GM18508 (cell line): Measurements from ENCODE around the gene GNG12.

Experiments
- ATAC-seq: cut with Tn5 transposase; IDR thresholded peaks from one replicate; pipeline ENCODE4 v1.9.1; 2021; ENCODE audit warnings: moderate number of reproducible peaks; ENCODE audit not compliant: insufficient read depth, unreplicated experiment

GNG12 gene

DNA sequence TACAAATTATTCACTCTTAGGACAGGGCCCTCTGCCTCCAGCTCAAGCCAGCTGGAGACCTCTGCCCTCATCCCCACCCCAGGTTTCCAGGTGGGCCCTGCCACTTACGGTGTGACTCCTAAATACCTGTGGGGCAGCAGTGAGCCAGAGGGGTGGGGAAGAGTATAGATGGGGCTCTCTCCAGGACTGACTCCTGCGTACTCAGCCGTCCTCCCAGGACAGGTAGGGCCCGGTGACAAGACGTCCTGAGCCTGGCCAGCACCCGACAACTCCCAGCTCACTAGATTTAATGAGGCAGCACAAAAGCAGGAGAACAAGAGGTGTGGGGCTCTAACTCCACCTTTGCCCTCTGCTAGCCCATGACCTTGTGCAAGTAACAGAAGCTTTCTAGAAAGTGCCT lies 16.8 kb downstream of the GNG12 start:
- ATAC-seq = no peak

DNA sequence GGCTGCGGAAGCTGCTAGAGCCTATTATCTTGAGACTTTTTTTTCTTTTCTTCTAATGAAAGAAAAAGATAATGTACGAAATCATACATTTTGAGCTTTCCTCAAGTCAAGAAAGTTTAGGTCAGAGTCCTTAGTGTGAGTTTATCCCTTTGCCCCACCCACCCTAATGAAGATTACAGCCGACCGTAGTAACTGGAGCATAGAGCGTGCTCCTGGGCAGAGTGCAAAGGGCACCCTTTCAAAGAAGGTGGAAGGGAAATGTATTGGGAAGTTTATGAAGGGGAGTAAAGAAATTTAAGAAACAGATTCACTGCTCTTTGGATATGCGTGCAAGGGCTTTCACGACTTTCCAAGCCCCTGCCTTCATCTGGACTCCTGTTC lies 17.2 kb downstream of the GNG12 start:
- no peak for ATAC-seq

DNA sequence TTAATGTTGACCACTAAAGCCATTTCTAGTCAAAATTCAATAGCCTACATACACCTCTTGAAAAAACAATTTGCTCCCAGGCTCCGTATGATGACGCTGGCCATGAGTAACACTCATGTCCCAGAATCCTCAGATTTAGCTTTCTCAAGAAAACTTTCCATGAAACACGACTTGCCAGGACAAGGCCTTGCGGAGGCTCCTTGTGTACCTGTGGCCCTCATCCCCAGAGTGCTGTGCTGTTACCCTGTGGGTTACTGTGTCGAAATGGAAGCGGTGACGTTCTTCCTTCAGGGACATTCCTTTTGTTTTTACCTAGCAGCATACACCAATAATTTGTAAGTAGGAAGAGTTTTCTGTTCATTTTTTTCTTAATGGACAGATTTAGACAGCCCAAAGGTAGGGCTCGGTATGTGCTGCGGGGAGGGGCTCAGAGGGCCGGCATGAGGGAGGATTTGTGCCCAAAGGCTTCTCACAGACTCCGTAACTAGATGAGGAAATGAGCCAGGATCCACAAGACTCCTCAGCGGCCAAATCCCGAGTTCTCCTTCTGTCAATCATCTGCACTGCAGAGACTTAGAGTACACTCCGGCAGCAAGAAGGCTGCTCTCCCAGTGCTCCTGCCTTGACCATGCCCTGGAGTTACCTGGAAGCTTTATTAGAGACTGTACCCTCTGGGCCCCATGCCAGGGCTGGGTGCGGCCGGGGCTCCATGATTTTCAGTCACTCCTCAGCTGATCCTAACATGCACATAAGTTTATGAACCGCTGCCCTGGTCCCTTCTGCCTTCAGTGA lies 17.8 kb downstream of the GNG12 start:
- no peak for ATAC-seq

DNA sequence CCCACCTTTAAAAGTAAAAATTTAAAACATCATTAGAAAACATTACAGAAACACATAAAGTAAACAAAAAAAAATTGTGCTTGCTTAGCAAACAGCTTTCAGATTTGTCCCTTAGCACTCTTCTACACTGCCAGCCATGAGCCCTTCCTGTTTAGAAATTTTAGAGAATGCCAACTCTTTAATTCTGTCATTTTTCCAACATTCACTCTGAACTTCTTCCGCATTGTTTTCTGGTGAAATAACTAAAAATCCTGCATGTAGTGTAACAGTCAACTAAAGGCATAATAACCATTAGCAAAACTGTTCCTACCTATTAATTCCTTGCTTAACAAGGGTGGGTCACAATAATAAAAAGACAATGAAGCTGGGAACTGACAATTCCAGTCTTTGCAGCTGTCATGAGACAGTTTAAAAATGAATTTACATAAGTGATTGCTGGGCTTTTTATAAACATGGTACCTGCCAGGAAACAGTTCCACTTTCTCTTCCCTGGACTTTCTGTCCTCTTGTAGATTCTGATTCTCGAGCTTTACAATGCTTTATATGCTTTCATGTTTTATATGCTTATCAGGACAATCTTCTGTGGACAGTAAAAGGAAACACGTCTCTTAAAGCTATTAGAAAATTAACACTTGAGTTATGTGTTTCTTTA lies 19.0 kb downstream of the GNG12 start:
- no peak for ATAC-seq

DNA sequence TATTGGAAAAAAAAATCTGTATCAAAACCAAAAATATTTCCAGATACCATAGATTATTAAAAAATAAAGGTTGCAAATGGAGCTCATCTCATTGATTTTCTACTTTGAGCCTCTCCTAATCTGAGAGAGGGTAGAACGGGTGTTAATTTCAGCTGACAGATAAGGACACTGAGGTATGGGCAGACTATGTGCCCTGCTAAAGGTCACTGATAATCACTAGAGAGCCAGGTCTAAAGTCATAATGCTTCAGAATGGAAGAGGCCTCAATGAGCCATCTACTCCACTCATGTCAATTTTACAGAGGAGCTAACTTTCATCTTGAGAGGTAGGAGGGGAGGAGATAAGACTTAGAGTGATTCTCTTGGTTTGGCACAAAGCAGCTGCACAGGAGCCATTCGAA lies 21.0 kb downstream of the GNG12 start:
- no peak for ATAC-seq

DNA sequence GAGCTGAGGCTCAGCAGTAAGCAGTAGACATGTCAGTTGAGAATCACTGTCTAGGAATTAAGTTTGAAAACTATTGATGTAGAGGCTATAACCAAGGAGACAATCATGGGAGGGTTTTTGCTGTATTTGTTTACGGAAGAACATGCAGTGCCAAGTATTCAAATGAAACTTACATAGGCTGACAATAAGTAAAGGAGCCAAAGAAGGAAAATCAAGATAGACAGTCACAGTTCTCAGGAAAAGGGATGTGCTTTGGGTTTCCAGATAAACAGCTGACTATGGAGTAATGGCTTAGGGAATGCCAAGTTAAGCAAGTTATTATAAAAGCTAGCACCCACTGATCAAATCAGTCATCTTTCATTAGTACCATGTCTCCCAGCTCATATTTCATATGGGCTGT lies 21.5 kb downstream of the GNG12 start:
- no peak for ATAC-seq

DNA sequence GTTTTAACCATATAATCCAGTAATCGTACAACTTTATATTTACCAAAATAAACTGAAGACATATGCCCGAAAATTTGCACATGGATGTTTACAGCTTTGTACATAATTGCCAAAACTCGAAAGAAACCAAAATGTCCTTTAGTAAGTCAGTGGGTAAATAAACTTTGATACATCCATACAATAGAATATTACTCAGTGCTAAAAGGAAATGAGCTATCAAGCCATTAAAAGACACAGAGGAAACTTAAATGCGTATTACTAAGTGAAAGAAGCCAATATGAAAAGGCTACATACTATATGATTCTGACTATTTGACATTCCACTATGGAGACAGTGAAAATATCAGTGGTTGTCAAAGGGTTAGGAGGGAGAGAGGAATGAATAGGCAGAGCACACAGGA lies 23.4 kb downstream of the GNG12 start:
- no peak for ATAC-seq

DNA sequence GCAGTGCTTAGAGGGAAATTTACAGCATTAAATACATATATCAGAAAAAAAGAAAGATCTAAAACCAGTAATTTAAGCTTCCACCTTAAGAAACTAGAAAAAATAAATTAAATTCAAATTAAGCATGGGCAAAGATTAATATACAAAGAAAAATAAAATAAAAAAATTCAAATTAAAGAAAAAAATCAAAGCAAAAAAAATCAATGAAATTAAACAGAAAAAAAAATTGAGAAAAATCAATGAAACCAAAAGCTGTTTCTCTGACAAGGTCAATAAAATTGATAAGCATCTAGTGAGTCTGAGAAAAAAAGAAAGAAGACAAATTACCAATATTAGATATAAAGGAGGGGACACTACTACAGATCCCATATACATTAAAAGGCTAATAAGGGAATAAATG lies 26.0 kb downstream of the GNG12 start:
- ATAC-seq = no peak

DNA sequence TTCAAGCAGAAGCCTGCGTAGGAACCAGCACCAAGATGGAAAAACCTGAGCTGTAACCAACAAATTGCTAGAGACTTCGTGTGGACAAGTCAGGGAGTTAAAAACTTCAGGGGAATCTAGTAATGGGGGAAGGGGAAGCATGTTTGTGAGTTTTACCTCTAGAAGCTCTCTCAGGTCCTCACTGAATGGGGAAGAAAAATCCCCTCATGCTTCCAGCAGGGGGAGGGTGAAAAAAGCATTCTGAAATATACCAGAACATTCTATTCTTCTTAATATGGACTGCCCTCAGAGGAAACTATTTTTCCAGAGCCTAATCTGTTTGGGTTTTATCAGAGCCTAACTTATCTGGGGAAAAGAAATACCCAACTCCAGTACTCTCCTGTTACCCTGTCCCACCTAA lies 28.6 kb downstream of the GNG12 start:
- ATAC-seq = no peak

DNA sequence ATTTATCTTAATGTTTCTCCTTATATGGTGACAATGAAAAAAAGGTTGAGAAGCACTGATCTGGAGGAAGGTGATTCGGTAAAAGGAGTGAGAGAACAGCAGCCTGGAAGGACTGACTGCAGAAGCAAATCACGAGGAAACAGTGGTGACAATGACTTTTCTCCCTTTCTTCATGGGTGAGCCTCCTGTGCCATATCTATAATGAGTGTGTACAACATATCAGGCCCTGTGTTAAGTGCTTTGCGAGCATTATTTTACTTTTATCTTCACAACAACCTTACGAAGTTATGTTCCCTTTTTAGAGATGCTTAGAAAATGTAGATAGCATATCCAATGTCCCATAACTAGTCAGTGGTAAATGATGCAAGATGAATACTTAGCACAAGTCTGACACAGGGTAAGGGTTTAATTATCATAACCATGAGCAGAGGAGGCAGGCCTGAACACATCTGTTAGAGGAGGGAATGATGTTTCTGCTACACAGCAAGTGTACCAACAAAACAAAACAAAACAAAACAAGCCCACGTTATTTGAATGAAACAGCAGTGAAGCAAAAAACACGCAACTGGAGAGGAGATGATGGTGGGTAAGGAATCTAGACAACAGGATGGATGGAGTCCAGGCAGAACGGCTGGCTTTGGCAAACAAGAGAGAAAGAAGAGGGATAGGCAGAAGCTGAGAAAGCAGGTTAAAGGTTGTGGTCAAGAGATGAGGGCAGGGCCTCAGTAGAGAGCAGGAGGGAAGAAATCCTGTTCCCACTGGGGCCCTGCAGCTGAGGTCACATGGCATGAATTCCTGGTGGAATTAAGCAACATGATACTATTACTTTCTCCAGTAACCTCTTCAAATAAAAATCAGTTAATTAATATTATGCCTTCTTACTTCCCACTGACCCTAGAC lies 29.6 kb downstream of the GNG12 start:
- ATAC-seq = no peak

DNA sequence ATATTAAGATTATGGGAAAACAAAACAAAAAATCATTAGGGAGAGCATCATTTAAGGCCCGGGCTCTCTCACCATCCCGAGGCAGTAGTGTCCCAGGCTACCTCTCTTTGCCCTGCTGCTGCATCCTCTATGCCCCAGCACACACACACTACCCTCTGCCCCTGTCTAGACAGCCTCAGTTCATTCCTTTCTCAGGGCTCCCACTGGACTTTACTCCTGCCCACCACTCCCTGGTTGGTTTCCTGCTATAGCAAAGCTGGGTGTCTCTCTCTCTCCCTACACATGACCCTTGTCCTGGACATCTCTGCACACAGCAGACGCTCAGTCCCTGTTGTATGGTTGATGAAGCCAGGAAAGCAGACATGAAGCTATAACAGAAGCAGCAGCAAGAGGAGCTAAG lies 30.7 kb downstream of the GNG12 start:
- ATAC-seq = no peak

DNA sequence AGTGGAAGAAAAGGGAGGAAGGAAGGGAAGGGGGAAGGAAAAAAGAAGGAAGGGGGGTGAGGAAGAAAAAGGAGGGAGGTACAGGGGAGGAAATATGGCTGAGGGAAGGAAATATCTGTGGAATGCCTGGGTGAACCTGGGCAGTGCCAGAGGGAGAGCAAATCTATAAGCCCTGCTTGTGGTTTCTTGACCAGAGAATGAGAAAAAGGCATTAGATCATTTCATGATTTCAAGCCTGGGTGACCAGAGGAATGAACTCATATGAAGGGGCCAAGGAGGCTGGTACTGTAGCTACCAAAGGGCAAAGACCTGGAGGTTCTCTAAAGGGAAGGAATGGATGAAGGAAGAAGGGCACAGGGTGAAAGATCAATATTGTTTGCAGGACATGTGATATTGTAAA lies 31.4 kb downstream of the GNG12 start:
- ATAC-seq = no peak

DNA sequence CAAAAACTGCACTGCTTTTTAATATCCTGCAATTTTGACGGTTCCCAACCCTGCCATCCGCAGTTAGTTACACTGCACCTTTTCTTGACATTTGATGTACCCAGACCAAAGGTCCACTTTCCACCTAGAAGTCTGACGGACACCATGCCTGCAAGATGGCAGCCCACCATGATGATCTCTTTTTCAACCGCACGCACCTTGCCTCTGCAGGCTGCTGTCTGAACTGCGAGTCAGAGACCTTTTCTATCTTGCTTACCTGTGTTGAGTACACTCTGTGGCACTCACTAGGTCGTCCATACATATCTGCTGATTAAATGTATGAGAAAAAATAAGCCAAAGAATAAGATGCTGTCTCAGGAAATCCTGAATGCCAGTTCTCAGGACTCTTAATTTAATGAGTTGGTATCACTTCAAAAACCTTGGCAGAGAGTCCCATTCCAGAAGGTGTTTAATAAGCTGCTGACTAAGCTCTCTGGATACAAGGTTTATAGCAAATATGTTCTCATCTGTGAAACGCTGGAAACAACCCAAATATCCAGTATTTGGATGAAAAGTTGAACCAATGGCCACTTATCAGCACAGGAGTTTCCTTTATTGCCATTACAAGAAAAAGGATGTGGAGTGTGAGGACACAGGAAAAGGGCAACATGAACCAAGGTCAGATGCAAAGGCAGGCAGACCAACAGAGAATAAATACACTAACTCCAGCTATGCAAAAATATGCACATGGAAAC lies 37.9 kb downstream of the GNG12 start:
- no peak for ATAC-seq

DNA sequence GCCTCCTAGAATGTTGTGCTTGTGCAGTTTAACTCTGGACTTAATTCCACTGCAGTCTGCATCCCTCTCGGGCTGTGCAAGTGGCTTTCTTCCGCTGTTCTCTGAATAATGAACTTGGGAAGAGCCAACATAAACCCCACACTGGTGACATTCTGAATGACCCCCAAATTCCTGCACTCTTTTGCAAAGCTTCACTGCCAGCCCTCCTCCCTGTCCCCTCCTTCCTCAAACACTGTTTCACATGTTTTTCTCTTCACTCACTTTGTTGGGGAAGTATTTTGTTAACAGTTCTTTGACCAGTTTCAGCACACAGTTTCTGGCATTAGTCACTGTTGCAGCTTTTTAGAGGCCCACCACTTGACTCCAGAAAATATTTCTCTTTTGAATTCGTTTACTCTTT lies 39.7 kb downstream of the GNG12 start:
- ATAC-seq = no peak

DNA sequence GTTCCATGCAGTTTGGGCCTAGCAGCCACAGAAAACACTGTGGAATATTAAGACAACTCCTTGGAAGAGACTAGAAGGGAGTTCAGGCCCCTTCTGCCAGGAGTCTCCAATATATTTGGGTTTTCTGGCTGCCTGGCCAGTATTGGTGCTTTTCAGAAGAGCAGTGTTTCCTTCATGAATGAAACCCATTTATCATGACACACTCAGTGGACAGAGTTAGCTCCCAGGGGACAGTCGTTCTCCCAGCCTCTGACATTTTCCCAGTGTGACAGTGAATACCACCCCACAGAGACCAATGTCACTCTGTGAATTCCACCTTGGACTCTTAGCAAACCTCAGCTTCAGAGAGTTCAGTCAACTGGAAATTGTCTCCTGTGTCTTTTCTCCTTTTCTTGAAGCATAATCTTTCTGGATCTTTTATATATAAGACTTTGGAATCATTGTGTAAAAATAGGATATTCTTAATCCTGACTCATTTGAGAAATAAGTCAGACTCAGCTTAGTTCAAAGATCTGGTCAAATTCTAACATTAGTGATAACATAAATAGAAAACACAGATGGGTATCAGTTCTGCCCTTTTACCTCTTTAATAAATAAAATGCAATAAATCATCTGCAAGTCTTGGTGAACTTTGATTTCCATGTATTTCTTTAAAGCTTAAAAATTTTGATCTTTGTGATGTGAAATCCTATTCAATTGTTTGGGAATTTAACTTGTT lies 40.4 kb downstream of the GNG12 start:
- no peak for ATAC-seq

DNA sequence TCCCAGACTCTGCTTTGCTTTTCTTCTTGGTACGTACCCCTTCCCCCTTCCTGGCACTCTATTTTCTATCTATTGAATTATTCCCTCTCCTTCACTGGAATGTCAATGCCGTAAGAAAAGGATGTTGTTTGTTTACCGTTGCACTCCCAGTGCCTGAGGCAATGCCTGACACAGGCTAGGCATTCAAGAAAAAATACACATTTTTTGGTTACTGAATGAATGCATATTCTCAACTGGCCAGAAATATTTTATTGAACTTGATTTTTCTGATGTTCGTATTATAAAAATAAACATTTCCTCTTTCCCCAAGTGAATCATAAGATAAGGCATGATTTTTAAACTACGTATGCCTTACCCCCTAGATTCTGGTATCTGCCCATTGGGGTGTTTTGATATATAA lies 41.2 kb downstream of the GNG12 start:
- ATAC-seq = no peak

DNA sequence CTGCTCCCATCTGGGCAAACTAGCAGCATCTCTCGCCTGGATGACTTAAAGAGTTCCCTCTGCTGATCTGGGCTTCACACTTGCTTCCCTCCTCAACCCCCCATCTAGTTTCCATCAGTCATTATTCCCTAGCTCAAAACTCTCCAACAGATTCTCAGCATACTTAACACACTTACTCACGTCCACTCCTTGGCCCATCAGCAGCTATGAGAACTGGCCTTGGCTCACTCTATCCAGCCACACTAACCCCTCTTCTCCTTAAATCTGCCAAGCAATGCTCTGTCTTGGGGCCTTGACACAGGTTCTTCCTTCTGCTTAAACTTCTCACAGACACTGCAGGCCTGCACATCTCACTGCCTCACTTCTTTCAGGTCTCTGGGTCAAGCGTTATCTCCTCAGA lies 41.6 kb downstream of the GNG12 start:
- no peak for ATAC-seq

DNA sequence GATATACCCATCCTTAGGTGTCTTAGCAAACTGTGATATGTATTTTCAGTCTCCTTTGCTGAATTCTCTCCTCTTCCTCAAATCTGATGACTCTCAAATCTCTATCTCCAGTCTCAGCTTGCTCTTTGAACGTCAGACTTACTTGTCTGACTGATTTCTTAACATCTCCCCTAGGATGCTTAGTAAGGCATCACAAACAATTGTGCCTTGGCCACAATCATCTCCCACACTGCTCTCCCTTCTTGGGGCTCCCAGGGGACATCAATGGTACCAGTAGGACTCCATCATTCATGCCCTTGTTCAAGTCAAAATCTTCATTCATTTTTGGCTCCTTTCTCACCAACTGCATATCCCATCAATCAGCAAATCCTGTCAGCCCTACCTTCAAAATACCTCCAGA lies 42.0 kb downstream of the GNG12 start:
- no peak for ATAC-seq

DNA sequence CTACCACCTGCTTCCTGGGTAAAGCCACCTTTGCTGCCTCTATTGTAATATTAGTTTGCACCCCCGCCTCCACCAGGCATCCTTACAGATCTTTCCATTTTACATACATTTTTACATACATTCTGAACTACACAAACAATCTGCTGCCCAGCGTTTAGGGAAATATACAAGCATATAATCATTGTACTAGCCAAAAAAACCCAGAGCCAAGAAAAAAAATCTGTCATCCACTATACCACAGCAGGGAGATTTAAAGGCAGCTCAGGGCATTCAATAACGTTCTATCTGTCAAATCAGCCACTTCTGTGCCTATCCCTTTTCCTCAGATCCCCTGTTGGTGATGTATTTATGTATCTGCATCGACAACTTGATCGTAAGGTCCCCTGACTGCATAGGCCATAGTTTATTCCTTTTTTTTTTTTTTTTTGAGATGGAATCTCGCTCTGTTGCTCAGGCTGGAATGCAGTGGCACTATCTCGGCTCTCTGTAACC lies 43.0 kb downstream of the GNG12 start:
- no peak for ATAC-seq

DNA sequence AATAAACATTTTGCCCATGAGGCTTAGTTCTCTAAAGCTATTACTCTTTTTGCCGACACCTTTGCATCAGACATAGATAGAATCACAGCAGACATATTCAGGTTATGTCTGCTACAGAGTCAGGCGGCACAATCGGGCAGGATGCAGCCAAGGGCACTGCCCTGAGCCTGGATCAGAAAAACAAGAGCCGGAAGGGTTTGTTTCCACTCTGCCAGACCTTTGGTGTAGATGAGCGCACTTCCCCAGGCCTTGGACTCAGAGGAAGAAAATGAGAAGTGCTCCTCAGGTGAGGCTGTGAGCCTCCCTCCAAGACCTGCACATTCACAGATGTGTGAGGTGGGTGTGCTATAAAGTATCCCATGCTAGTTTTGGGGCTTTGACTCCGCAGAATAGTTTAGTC lies 43.7 kb downstream of the GNG12 start:
- no peak for ATAC-seq
